ES-I3 (cell line): Measurements from ENCODE around the gene NFIB.

Source experiments
- H3K36me3 ChIP-seq: 2 replicates; pipeline ENCODE4 v1.6.1; 2013; ENCODE audit warnings: mild to moderate bottlenecking, low read length, control low read depth, moderate library complexity; ENCODE audit not compliant: insufficient read depth
- H3K4me1 ChIP-seq: 2 replicates; pipeline ENCODE4 v1.6.1; 2013; ENCODE audit warnings: mild to moderate bottlenecking, control low read depth, low read length; ENCODE audit not compliant: insufficient read depth
- H3K9ac ChIP-seq: 2 replicates; pipeline ENCODE4 v1.6.1; 2013; ENCODE audit warnings: low read depth, mild to moderate bottlenecking, low read length, moderate library complexity
- H3K9me3 ChIP-seq: 2 replicates; pipeline ENCODE4 v1.6.1; 2013; ENCODE audit warnings: mild to moderate bottlenecking, low read length, moderate library complexity; ENCODE audit not compliant: control insufficient read depth, insufficient read depth

The NFIB gene

GRCh38 chr9:14256588-14256987 is 57.4 kb downstream of the NFIB start:
- Histone ChIP-seq H3K36me3 (0 out of 2 replicates have a peak, but pooled peaks cover 2% of the 10 kb centered on the region), H3K4me1 (peaks cover 7% of the 10 kb centered on the region), H3K9ac (no peak overlapping the region), H3K9me3 (no peaks in the 10 kb centered on the region; the same call in 1 of the 2 replicates)

DNA sequence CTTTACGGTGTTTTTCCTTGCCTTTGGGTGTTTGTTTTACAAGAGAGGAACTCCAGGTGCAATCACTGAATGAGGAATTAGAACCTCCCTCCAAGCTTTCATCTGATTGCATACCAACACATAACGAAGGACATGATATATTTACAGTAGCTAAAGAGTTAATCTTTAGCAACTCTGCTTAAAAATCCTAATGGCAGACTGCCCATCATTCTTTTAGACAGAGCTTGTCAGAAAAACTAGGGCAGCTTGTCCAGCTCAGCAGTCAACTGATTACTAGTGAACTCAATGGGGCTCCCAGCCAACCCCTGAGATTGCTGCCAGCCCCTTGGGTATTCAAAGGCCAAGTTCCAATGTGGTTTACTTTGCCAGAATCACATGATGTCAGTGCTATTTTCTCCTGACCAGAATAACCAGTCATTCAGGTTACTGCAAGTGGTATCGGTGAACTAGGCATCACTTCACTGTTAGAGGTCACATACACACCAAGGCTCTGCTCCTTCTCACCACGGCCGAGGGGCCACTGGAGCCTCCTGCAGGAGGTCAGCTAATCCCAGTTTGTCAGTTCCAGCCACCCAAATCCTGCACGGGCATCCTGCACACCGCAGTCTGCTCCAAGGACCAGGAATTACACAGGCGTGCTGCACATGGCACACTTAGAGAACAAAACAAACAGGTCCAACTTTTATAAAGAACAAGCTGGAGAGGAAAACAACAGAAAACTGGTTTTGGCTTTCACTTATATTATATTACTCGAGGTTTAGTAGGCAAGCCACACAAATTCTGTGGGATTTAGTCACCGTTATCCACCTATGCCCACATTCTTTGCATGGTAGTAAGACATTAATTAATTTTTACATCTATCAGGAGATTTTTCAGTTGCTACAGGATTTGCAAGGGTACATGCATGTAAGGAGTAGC is 62.5 kb downstream of the NFIB start:
- H3K4me1 ChIP-seq: peaks cover 19% of the 10 kb centered on the region
- H3K36me3 ChIP-seq: no peaks in the 10 kb centered on the region
- no peak overlapping the region for H3K9ac ChIP-seq
- H3K9me3 ChIP-seq: no peaks in the 10 kb centered on the region

- Histone ChIP-seq H3K9me3 (no peaks in the 10 kb centered on the region), H3K9ac (no peak overlapping the region), H3K4me1 (peaks cover 18% of the 10 kb centered on the region), H3K36me3 (no peaks in the 10 kb centered on the region)
These were observed 63.2 kb downstream of the NFIB start for GRCh38 chr9:14250794-14251153.

DNA sequence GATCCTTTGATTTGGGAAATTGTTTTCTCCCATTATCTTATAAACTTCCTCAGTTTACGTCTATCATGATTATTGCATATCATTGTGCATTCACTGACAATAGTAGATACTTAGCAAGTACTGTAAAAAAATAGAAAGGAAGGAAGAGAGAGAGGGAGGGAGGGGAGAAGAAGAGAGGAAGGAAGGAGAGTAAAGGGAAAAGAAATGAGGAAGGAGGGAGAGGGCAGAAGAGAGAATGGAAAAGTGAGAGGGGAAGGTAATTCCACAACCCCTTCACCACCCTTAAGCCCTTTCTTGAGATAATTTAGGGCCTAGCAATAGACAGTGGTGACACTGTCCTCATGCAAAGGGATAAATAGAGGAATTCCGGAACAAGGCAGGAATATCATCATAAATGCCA is 64.4 kb downstream of the NFIB start:
- Histone ChIP-seq H3K9ac (no peak overlapping the region), H3K36me3 (no peaks in the 10 kb centered on the region), H3K4me1 (peaks cover 18% of the 10 kb centered on the region), H3K9me3 (no peaks in the 10 kb centered on the region)

DNA sequence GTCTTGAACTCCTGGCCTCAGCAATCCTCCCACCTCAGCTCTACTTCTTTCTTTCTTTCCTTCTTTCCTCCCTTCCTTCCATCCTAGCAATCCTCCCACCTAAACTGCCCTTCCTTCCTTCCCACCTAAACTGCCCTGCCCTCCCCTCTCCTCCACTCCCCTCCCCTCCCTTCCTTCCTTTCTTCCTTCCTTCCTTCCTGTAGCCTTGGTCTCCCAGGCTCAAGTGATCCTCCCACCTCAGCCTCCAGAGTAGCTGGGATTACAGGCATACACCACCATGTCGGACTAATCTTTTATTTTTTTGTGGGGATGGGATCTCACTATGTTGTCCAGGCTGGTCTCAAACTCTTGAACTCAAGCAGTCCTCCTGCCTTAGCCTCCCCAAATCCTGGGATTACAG is 65.8 kb downstream of the NFIB start:
- Histone ChIP-seq H3K9ac (no peak overlapping the region), H3K36me3 (no peaks in the 10 kb centered on the region), H3K9me3 (no peaks in the 10 kb centered on the region), H3K4me1 (peaks cover 24% of the 10 kb centered on the region)

- Histone ChIP-seq H3K9ac (no peak overlapping the region), H3K4me1 (peaks cover 24% of the 10 kb centered on the region), H3K9me3 (no peaks in the 10 kb centered on the region), H3K36me3 (no peaks in the 10 kb centered on the region)
These were observed 66.4 kb downstream of the NFIB start for GRCh38 chr9:14247577-14247976.

GRCh38 chr9:14246951-14247350 is 67.0 kb downstream of the NFIB start:
- Histone ChIP-seq H3K36me3 (no peaks in the 10 kb centered on the region), H3K4me1 (peaks cover 24% of the 10 kb centered on the region), H3K9me3 (no peaks in the 10 kb centered on the region), H3K9ac (no peak overlapping the region)

DNA sequence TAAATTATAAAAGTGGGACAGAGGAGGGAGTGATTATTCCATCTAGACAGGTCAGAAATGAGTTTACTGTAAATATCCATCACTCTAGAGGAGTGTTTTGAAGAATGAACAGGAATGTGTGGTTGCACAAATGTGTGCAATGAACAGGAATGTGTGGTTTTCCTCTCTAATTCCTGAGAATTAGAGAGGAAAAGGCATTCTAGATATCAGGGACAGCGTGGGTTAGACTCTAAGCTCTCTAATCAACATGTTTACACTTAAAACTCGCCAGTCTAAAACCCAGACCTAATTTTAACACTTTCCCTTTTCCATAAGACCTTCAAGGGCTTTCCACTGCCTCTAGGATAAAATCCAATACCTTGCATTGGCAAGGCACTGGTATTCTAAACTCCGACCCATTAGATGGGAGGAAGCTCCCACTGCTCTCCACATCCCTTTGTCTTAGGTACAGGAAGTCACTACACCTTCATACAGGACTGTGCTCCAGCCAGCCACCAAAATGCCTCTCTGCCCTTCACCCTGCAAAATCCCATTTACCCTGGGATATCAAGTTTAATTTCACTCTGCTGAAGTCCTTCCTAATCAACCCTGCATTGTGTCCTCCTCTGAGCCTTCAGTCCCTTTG is 67.9 kb downstream of the NFIB start:
- no peaks in the 10 kb centered on the region for H3K9me3 ChIP-seq
- H3K4me1 ChIP-seq: peaks cover 15% of the 10 kb centered on the region; the same call in 1 of the 2 replicates
- H3K36me3 ChIP-seq: no peaks in the 10 kb centered on the region
- no peak overlapping the region for H3K9ac ChIP-seq

- Histone ChIP-seq H3K4me1 (peaks cover 16% of the 10 kb centered on the region; the same call in 1 of the 2 replicates), H3K36me3 (no peaks in the 10 kb centered on the region), H3K9me3 (no peaks in the 10 kb centered on the region)
These were observed 70.4 kb downstream of the NFIB start for GRCh38 chr9:14243514-14244042.

GRCh38 chr9:14242150-14242805 is 71.7 kb downstream of the NFIB start:
- H3K36me3 ChIP-seq: no peaks in the 10 kb centered on the region
- H3K4me1 ChIP-seq: peaks cover 25% of the 10 kb centered on the region; the same call in 1 of the 2 replicates
- H3K9ac ChIP-seq: no peak overlapping the region
- H3K9me3 ChIP-seq: no peaks in the 10 kb centered on the region

More at GRCh38 chr9:14243514-14244042, 70.4 kb downstream of the NFIB start:
- no peak overlapping the region for H3K9ac ChIP-seq

- H3K4me1 ChIP-seq: peaks cover 34% of the 10 kb centered on the region
- no peak overlapping the region for H3K9ac ChIP-seq
- no peaks in the 10 kb centered on the region for H3K36me3 ChIP-seq
- H3K9me3 ChIP-seq: no peaks in the 10 kb centered on the region
These were observed 73.4 kb downstream of the NFIB start for GRCh38 chr9:14240537-14240936.

DNA sequence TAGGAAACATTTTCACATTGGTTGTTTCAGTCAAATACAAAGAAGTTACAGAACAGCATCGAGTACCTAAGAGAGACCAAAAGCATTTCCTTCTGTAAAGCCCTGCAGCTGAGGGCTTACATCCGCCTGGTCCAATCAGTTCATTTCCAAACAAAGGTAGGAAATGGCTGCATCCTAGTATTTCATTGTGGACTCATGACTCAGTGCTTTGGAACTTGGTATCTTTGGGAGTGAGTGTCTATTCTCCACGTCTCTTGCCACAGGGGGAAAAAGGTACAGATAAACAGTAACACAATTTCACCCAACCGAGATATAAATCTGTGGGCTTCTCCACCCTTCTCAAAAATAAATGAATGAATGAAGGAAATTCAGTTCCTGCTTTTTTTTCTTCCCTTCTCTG is 75.4 kb downstream of the NFIB start:
- Histone ChIP-seq H3K36me3 (no peaks in the 10 kb centered on the region), H3K9me3 (no peaks in the 10 kb centered on the region), H3K4me1 (peaks cover 31% of the 10 kb centered on the region), H3K9ac (peak overlapping the region; percentile 7; the same call in 1 of the 2 replicates)

- Histone ChIP-seq H3K36me3 (no peaks in the 10 kb centered on the region), H3K9me3 (no peaks in the 10 kb centered on the region), H3K9ac (peak overlapping the region; percentile 7; the same call in 1 of the 2 replicates), H3K4me1 (peaks cover 28% of the 10 kb centered on the region)
These were observed 75.9 kb downstream of the NFIB start for GRCh38 chr9:14238079-14238478.

GRCh38 chr9:14236591-14236990 is 77.3 kb downstream of the NFIB start:
- no peak overlapping the region for H3K9ac ChIP-seq
- H3K4me1 ChIP-seq: peaks cover 34% of the 10 kb centered on the region
- H3K9me3 ChIP-seq: no peaks in the 10 kb centered on the region
- no peaks in the 10 kb centered on the region for H3K36me3 ChIP-seq
